ENCODE measurements around the gene PTPRH.
A peak's percentile ranks its signal among the peaks of the same experiment; 100 is the strongest.
"Not testable (repeated sequence)": the region's sequence is repeated elsewhere in the genome, so short reads cannot be mapped to it uniquely, and the experiment has no call there.

Gene PTPRH

GRCh38 chr19:55173186-55173713 lies 36.1 kb downstream of the PTPRH start:
- Histone ChIP-seq H3K27me3 (ENCODE audit: control insufficient read depth, insufficient read depth, low read length) (peaks cover 50% of the 10 kb centered on the region), H3K9ac (ENCODE audit: low read depth, low read length) (no peak overlapping the region), H3K4me3 (ENCODE audit: low read depth, low read length) (peak overlapping the region; percentile 73)

DNA sequence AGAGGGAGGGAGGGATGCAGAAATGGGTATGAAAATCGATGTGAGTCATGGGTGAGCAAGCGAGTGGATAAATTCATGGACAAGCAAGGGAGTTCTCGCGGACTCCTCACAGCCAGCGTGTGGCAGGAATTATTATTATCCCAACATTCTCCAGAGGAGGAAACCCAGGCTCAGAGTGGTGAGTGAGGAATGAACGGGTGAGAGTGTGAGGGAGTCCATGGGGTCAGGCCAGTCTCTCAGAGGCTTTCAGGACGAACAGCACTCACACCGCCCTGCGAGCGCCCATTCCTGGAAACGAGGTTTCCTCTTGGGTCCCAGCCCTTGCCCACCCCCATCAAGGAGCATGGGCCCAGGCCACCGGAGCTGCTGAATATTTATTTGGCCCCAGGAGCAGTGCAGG lies 36.6 kb downstream of the PTPRH start:
- peak overlapping the region; percentile 73 for H3K4me3 ChIP-seq (ENCODE audit: low read depth, low read length)
- H3K36me3 ChIP-seq (ENCODE audit: control insufficient read depth, insufficient read depth, low read length), result no peaks in the 10 kb centered on the region
- peaks cover 52% of the 10 kb centered on the region for H3K27me3 ChIP-seq (ENCODE audit: control insufficient read depth, insufficient read depth, low read length)

More at GRCh38 chr19:55173186-55173713, 36.1 kb downstream of the PTPRH start:
- H3K9me3 ChIP-seq (ENCODE audit: control insufficient read depth, insufficient read depth, low read length), result no peaks in the 10 kb centered on the region
- peaks cover 7% of the 10 kb centered on the region for H3K4me1 ChIP-seq (ENCODE audit: control insufficient read depth, insufficient read depth, low read length)
- H3K36me3 ChIP-seq (ENCODE audit: control insufficient read depth, insufficient read depth, low read length), result no peaks in the 10 kb centered on the region

DNA sequence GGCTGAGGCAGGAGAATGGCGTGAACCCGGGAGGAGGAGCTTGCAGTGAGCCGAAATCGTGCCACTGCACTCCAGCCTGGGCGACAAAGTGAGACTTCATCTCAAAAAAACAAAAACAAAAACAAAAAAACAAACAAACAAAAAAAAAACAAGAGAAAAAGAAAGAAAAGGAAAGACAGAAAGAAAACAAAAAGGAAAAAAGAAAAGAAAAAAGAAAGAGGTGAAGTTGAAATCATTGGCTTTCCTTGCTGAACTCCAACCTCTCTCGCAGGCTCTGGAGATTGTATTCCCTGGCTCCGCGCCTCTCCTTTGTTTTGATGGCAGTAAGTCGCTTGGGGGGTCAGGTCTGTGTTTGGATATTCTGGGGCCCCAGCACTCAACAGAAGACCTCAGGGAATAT lies 37.0 kb downstream of the PTPRH start:
- H3K4me1 ChIP-seq (ENCODE audit: control insufficient read depth, insufficient read depth, low read length); H3K9ac ChIP-seq (ENCODE audit: low read depth, low read length); H3K9me3 ChIP-seq (ENCODE audit: control insufficient read depth, insufficient read depth, low read length); H3K36me3 ChIP-seq (ENCODE audit: control insufficient read depth, insufficient read depth, low read length): not testable (repeated sequence)
- H3K4me3 ChIP-seq (ENCODE audit: low read depth, low read length), result peak overlapping the region; percentile 73
- H3K27me3 ChIP-seq (ENCODE audit: control insufficient read depth, insufficient read depth, low read length), result peaks cover 56% of the 10 kb centered on the region

More for the DNA sequence above, 36.6 kb downstream of the PTPRH start:
- H3K9me3 ChIP-seq (ENCODE audit: control insufficient read depth, insufficient read depth, low read length), result no peaks in the 10 kb centered on the region
- no peak overlapping the region for H3K9ac ChIP-seq (ENCODE audit: low read depth, low read length)
- H3K4me1 ChIP-seq (ENCODE audit: control insufficient read depth, insufficient read depth, low read length), result peaks cover 7% of the 10 kb centered on the region

DNA sequence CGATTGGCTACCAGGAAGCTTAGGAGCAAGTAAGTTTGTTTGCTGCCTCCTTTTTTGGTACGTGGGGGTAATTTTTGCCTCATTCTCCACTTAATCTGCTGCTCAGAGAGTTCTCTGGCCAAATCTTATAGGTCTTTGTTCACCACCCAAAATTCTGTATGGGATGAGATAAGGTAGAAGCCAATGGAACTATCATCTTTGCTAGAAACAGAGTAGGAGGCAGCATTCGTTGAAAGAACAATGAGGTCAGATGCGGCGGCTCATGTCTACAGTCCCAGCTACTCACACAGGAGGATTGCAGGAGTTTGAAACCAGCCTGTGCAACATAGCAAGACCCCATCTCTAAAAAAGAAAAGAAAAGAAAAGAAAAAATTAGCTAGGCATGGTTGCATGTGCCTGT lies 37.9 kb downstream of the PTPRH start:
- Histone ChIP-seq H3K4me1 (ENCODE audit: control insufficient read depth, insufficient read depth, low read length) (peaks cover 7% of the 10 kb centered on the region), H3K9ac (ENCODE audit: low read depth, low read length) (no peak overlapping the region), H3K9me3 (ENCODE audit: control insufficient read depth, insufficient read depth, low read length) (no peaks in the 10 kb centered on the region), H3K36me3 (ENCODE audit: control insufficient read depth, insufficient read depth, low read length) (no peaks in the 10 kb centered on the region), H3K27me3 (ENCODE audit: control insufficient read depth, insufficient read depth, low read length) (peaks cover 54% of the 10 kb centered on the region), H3K4me3 (ENCODE audit: low read depth, low read length) (no peak overlapping the region)

DNA sequence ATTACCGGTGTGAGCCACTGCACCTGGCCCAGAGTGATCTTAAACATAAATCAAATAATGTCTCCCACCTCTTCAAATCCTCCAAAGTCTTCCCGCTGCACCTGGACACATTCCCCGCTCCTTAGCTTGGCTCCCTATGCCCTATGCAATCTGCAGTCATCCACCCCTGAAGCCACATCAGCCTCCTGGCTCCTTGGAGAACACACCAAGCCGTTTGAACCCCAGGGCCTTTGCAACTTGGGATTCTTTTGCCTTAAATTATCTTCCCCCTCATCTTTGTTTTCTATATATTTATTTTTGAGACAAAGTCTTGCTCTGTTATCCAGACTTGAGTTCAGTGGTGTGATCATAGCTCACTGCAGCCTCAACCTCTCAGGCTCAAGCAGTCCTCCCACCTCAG lies 40.2 kb downstream of the PTPRH start:
- Histone ChIP-seq H3K27me3 (ENCODE audit: control insufficient read depth, insufficient read depth, low read length) (peaks cover 37% of the 10 kb centered on the region), H3K9me3 (ENCODE audit: control insufficient read depth, insufficient read depth, low read length) (no peaks in the 10 kb centered on the region), H3K4me3 (ENCODE audit: low read depth, low read length) (no peak overlapping the region), H3K4me1 (ENCODE audit: control insufficient read depth, insufficient read depth, low read length) (peaks cover 3% of the 10 kb centered on the region), H3K9ac (ENCODE audit: low read depth, low read length) (no peak overlapping the region), H3K36me3 (ENCODE audit: control insufficient read depth, insufficient read depth, low read length) (no peaks in the 10 kb centered on the region)

- Histone ChIP-seq H3K4me3 (ENCODE audit: low read depth, low read length) (peak within 1 kb of the TSS; percentile 79), H3K9ac (ENCODE audit: low read depth, low read length) (peak within 1 kb of the TSS; percentile 62), H3K9me3 (ENCODE audit: control insufficient read depth, insufficient read depth, low read length) (no peaks in the 10 kb centered on the region), H3K4me1 (ENCODE audit: control insufficient read depth, insufficient read depth, low read length) (no peaks in the 10 kb centered on the region), H3K36me3 (ENCODE audit: control insufficient read depth, insufficient read depth, low read length) (no peaks in the 10 kb centered on the region), H3K27me3 (ENCODE audit: control insufficient read depth, insufficient read depth, low read length) (peaks cover 36% of the 10 kb centered on the region)
Measured at GRCh38 chr19:55166530-55167268, 42.6 kb downstream of the PTPRH start, which contains the start of gene DNAAF3. Gene DNAAF3 (minus strand): TSS chr19:55166613. CDS start chr19:55166413, 200 bp downstream.

GRCh38 chr19:55165952-55166529 lies 43.3 kb downstream of the PTPRH start:
- no peak overlapping the region for H3K9ac ChIP-seq (ENCODE audit: low read depth, low read length)
- peaks cover 2% of the 10 kb centered on the region for H3K4me1 ChIP-seq (ENCODE audit: control insufficient read depth, insufficient read depth, low read length)
- peaks cover 35% of the 10 kb centered on the region for H3K27me3 ChIP-seq (ENCODE audit: control insufficient read depth, insufficient read depth, low read length)
- H3K9me3 ChIP-seq (ENCODE audit: control insufficient read depth, insufficient read depth, low read length), result no peaks in the 10 kb centered on the region
- peak overlapping the region; percentile 79 for H3K4me3 ChIP-seq (ENCODE audit: low read depth, low read length)
- no peaks in the 10 kb centered on the region for H3K36me3 ChIP-seq (ENCODE audit: control insufficient read depth, insufficient read depth, low read length)

GRCh38 chr19:55161571-55162322 lies 47.6 kb downstream of the PTPRH start:
- Histone ChIP-seq H3K9me3 (ENCODE audit: control insufficient read depth, insufficient read depth, low read length) (no peaks in the 10 kb centered on the region), H3K9ac (ENCODE audit: low read depth, low read length) (no peak overlapping the region), H3K4me1 (ENCODE audit: control insufficient read depth, insufficient read depth, low read length) (peaks cover 13% of the 10 kb centered on the region), H3K27me3 (ENCODE audit: control insufficient read depth, insufficient read depth, low read length) (peaks cover 16% of the 10 kb centered on the region), H3K4me3 (ENCODE audit: low read depth, low read length) (peak overlapping the region; percentile 63), H3K36me3 (ENCODE audit: control insufficient read depth, insufficient read depth, low read length) (no peaks in the 10 kb centered on the region)

DNA sequence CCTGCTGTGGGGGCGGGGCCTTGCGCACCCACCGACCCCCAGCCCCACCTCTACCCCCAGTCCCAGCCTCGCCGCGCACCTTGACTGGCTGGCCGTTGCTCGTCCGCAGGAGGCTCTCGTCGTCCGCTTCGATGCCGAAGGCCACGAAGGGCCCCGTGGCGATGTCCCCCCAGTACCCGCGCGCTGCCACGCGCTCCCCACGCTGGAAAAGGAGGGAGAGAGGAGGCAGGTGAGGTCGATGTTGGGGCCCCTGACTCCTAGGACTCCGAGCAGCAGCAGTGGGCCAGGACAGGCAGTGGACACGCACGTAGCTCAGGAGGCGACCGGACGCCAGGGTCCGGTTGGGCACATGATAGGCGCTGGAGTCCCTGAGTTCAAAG lies 48.3 kb downstream of the PTPRH start:
- Histone ChIP-seq H3K4me3 (ENCODE audit: low read depth, low read length) (peak overlapping the region; percentile 63), H3K9ac (ENCODE audit: low read depth, low read length) (peak overlapping the region; percentile 47), H3K9me3 (ENCODE audit: control insufficient read depth, insufficient read depth, low read length) (no peaks in the 10 kb centered on the region), H3K36me3 (ENCODE audit: control insufficient read depth, insufficient read depth, low read length) (no peaks in the 10 kb centered on the region), H3K4me1 (ENCODE audit: control insufficient read depth, insufficient read depth, low read length) (peaks cover 13% of the 10 kb centered on the region), H3K27me3 (ENCODE audit: control insufficient read depth, insufficient read depth, low read length) (peaks cover 16% of the 10 kb centered on the region)

GRCh38 chr19:55160128-55160985 lies 48.9 kb downstream of the PTPRH start:
- peak overlapping the region; percentile 8 for H3K4me3 ChIP-seq (ENCODE audit: low read depth, low read length)
- H3K9me3 ChIP-seq (ENCODE audit: control insufficient read depth, insufficient read depth, low read length), result no peaks in the 10 kb centered on the region
- no peak overlapping the region for H3K9ac ChIP-seq (ENCODE audit: low read depth, low read length)
- H3K27me3 ChIP-seq (ENCODE audit: control insufficient read depth, insufficient read depth, low read length), result peaks cover 16% of the 10 kb centered on the region
- no peaks in the 10 kb centered on the region for H3K36me3 ChIP-seq (ENCODE audit: control insufficient read depth, insufficient read depth, low read length)
- H3K4me1 ChIP-seq (ENCODE audit: control insufficient read depth, insufficient read depth, low read length), result peaks cover 13% of the 10 kb centered on the region
